CD8-positive, alpha-beta memory T cell (primary cell): ENCODE data around the gene ZNF804B. TPM values are rescaled to one million over a fixed set of nuclear protein-coding genes. Genes with fewer than 3 reads are reported as not detected.

Experiments used
- CTCF ChIA-PET: fragments of 350-600 bp; sonication (Branson Sonifier 250); formaldehyde crosslinking; loops from one replicate; lab custom pipeline; 2021; ENCODE audit warnings: antibody characterized with exemption; lab: Charles Lee
- POLR2A ChIA-PET: fragments of 350-600 bp; sonication (Branson Sonifier 250); formaldehyde crosslinking; loops from one replicate; lab custom pipeline; 2021; ENCODE audit warnings: antibody characterized with exemption; lab: Charles Lee
- DNase-seq, 5 donors: peaks; one replicate each; pipeline versions ENCODE4 v3.0.0 to v3.0.0-alpha.2; 2020 to 2022; ENCODE audit warnings: mixed read lengths in 1 of 5
- H3K27ac ChIP-seq: one replicate; pipeline ENCODE4 v1.7.0; 2013; ENCODE audit warnings: low read depth, mild to moderate bottlenecking, low read length, moderate library complexity
- H3K27me3 ChIP-seq: 2 replicates; pipeline ENCODE4 v1.7.0; 2013; ENCODE audit warnings: low read length, mild to moderate bottlenecking; ENCODE audit not compliant: insufficient read depth, poor library complexity, severe bottlenecking
- H3K36me3 ChIP-seq: 2 replicates; pipeline ENCODE4 v1.7.0; 2013; ENCODE audit warnings: mild to moderate bottlenecking, low read length, moderate library complexity; ENCODE audit not compliant: insufficient read depth
- H3K4me1 ChIP-seq: 2 replicates; pipeline ENCODE4 v1.7.0; 2013; ENCODE audit warnings: mild to moderate bottlenecking, low read length, moderate library complexity; ENCODE audit not compliant: insufficient read depth
- H3K4me3 ChIP-seq: 2 replicates; pipeline ENCODE4 v1.7.0; 2013; ENCODE audit warnings: mild to moderate bottlenecking, low read length
- H3K9me3 ChIP-seq: 2 replicates; pipeline ENCODE4 v1.7.0; 2013; ENCODE audit warnings: mild to moderate bottlenecking, low read length
- H3K27ac Mint-ChIP-seq, 8 donors: one replicate each; pipeline ENCODE4 v1.8.0; 2020 to 2021; ENCODE audit warnings: mixed read lengths in 8 of 8, mild to moderate bottlenecking in 6 of 8, inconsistent platforms in 3 of 8, moderate library complexity in 3 of 8
- H3K27me3 Mint-ChIP-seq, 2 donors: one replicate each; pipeline ENCODE4 v1.8.0; 2020 to 2021; ENCODE audit warnings: mixed read lengths in 2 of 2, mild to moderate bottlenecking in 1 of 2, moderate library complexity in 1 of 2
- H3K36me3 Mint-ChIP-seq, 3 donors: one replicate each; pipeline ENCODE4 v1.8.0; 2020 to 2021; ENCODE audit warnings: mixed read lengths in 3 of 3, inconsistent platforms in 1 of 3, mild to moderate bottlenecking in 1 of 3
- H3K4me1 Mint-ChIP-seq, 3 donors: one replicate each; pipeline ENCODE4 v1.8.0; 2020 to 2021; ENCODE audit warnings: mixed read lengths in 3 of 3, inconsistent platforms in 1 of 3, mild to moderate bottlenecking in 1 of 3
- H3K4me3 Mint-ChIP-seq, 7 donors: one replicate each; pipeline ENCODE4 v1.8.0; 2020 to 2021; ENCODE audit warnings: mixed read lengths in 7 of 7, mild to moderate bottlenecking in 6 of 7, moderate library complexity in 4 of 7, inconsistent platforms in 2 of 7
- H3K9me3 Mint-ChIP-seq, 5 donors: one replicate each; pipeline ENCODE4 v1.8.0; 2020 to 2022; ENCODE audit warnings: mixed read lengths in 5 of 5, mild to moderate bottlenecking in 3 of 5, moderate library complexity in 2 of 5, inconsistent platforms in 1 of 5
- polyA plus RNA-seq: library from polyadenylated mRNA; unstranded; fragments of 300-500 nt; fragmentation: Illumina TruSeq; gene quantifications from one replicate; pipeline ENCODE4 v1.2.3, GENCODE V29; 2021
- total RNA-seq, 2 experiments: library from RNA; stranded (reverse); gene quantifications; one replicate each; pipeline ENCODE4 v1.2.3, GENCODE V29; 2021

The ZNF804B gene
- total and polyA plus RNA-seq, 3 experiments from 2014 or later, result not detected

DNA sequence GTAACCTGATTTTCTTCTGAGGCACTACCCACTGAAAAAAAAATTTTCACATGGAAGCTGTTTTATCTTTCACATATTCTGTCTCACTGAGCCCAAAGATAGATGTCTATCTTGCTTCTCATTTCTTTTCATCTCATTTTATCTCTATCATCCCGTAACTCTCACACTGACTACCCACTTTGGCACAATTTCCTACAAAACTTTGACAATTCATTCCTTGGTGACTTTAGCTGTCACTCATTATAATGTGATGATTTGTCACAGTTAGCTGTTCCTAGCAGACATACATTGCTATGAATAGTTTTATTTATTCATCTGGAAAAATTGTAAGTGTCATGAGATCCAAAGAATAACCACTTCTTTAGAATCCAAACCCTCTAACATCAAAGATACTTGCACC, 625.9 kb downstream of the ZNF804B start:
- CTCF ChIA-PET, result no interaction called here
- no peaks in the 10 kb centered on the region for H3K27me3 Mint-ChIP-seq
- H3K27ac Mint-ChIP-seq, result no peak overlapping the region
- H3K4me3 ChIP-seq, result no peak overlapping the region
- H3K9me3 ChIP-seq, result no peaks in the 10 kb centered on the region
- H3K4me1 ChIP-seq, result no peaks in the 10 kb centered on the region
- no peaks in the 10 kb centered on the region for H3K4me1 Mint-ChIP-seq
- H3K36me3 Mint-ChIP-seq, result no peaks in the 10 kb centered on the region
- no peak overlapping the region for H3K4me3 Mint-ChIP-seq
- H3K36me3 ChIP-seq, result no peaks in the 10 kb centered on the region
- POLR2A ChIA-PET, result no interaction called here
- H3K27me3 ChIP-seq, result no peaks in the 10 kb centered on the region
- no peak overlapping the region for H3K27ac ChIP-seq
- peaks cover 4 to 12% (median 5%) of the 10 kb centered on the region in 5 donors for H3K9me3 Mint-ChIP-seq
- no peak for DNase-seq

Other genes with a start within 250 kb of the ZNF804B start
- not detected for gene TEX47, start 36.0 kb downstream of the ZNF804B start, total RNA-seq
- gene TEX47, start 36.0 kb downstream of the ZNF804B start, polyA plus RNA-seq, result not detected